Neural cell (in vitro differentiated cells): ENCODE results near the gene IRF8. TPM values are rescaled to one million over a fixed set of nuclear protein-coding genes. Genes with fewer than 3 reads are reported as not detected.

Experiments used
- H2AFZ ChIP-seq: fragments of 200-600, 300-800 bp; sonication (generic), shearing (Covaris generic); 2 replicates; pipeline ENCODE4 v1.6.0; 2014; ENCODE audit warnings: low read depth, mild to moderate bottlenecking, antibody characterized with exemption, low read length, moderate library complexity
- H3F3A ChIP-seq: fragments of 200-600 bp; shearing (Covaris generic); 2 replicates; pipeline ENCODE4 v1.6.1; 2016; ENCODE audit warnings: mild to moderate bottlenecking, moderate library complexity, mixed read lengths, antibody characterized with exemption, low read length; ENCODE audit not compliant: insufficient read depth, poor library complexity, severe bottlenecking
- H3K27ac ChIP-seq: fragments of 200-600, 300-800 bp; sonication (generic), shearing (Covaris generic); 2 replicates; pipeline ENCODE4 v1.5.1; 2014; ENCODE audit warnings: mild to moderate bottlenecking, low read length, moderate library complexity
- H3K27me3 ChIP-seq: fragments of 300-800, 200-600 bp; sonication (generic), shearing (Covaris generic); 2 replicates; pipeline ENCODE4 v1.6.0; 2014; ENCODE audit warnings: mild to moderate bottlenecking, low read depth, low read length, moderate library complexity; ENCODE audit not compliant: insufficient read depth
- H3K36me3 ChIP-seq: fragments of 300-800, 200-600 bp; sonication (generic), shearing (Covaris generic); 2 replicates; pipeline ENCODE4 v1.5.1; 2014; ENCODE audit warnings: mild to moderate bottlenecking, antibody characterized with exemption, low read length, moderate library complexity; ENCODE audit not compliant: insufficient read depth
- H3K4me2 ChIP-seq: fragments of 300-800, 200-600 bp; sonication (generic), shearing (Covaris generic); 2 replicates; pipeline ENCODE4 v1.6.0; 2014; ENCODE audit warnings: mild to moderate bottlenecking, low read length
- H3K4me3 ChIP-seq: fragments of 300-800, 200-600 bp; sonication (generic), shearing (Covaris generic); 2 replicates; pipeline ENCODE4 v1.5.1; 2014; ENCODE audit warnings: mild to moderate bottlenecking, low read length, moderate library complexity
- H3K79me2 ChIP-seq: fragments of 200-600 bp; shearing (Covaris generic); replicated peaks from 2 replicates; pipeline ENCODE4 v1.6.0; 2014; ENCODE audit warnings: mild to moderate bottlenecking, low read length, moderate library complexity; ENCODE audit not compliant: insufficient read depth
- H3K9ac ChIP-seq: fragments of 300-800, 200-600 bp; sonication (generic), shearing (Covaris generic); 2 replicates; pipeline ENCODE4 v1.6.1; 2016; ENCODE audit warnings: mild to moderate bottlenecking, low read length, mixed read lengths
- H3K9me2 ChIP-seq: fragments of 200-600 bp; shearing (Covaris generic); 2 replicates; pipeline ENCODE4 v1.6.1; 2016; ENCODE audit warnings: mild to moderate bottlenecking, low read length, mixed read lengths; ENCODE audit not compliant: insufficient read depth
- H3K9me3 ChIP-seq: fragments of 200-600, 300-800 bp; sonication (generic), shearing (Covaris generic); 2 replicates; pipeline ENCODE4 v1.6.1; 2016; ENCODE audit warnings: mild to moderate bottlenecking, mixed run types, low read length, moderate library complexity, mixed read lengths
- H4K20me1 ChIP-seq: fragments of 200-600 bp; shearing (Covaris generic); 2 replicates; pipeline ENCODE4 v1.6.1; 2016; ENCODE audit warnings: mild to moderate bottlenecking, mixed run types; ENCODE audit not compliant: insufficient read depth
- EZH2 ChIP-seq: fragments of 200-600, 300-800 bp; shearing (Covaris generic), sonication (generic); IDR thresholded peaks from 2 replicates; pipeline ENCODE4 v1.6.1; 2014; ENCODE audit warnings: antibody characterized with exemption, low read length, borderline replicate concordance, mild to moderate bottlenecking; ENCODE audit not compliant: insufficient read depth, poor library complexity, severe bottlenecking
- MXI1 ChIP-seq: fragments of 450-650 bp; conservative IDR thresholded peaks from 2 replicates; pipeline ENCODE4 v1.6.1; 2014; ENCODE audit warnings: antibody characterized with exemption, mild to moderate bottlenecking; ENCODE audit not compliant: poor library complexity, severe bottlenecking
- POLR2AphosphoS5 ChIP-seq: IDR thresholded peaks from 2 replicates; pipeline ENCODE4 v1.6.1; 2012
- RAD21 ChIP-seq: fragments of 450-650 bp; conservative IDR thresholded peaks from 2 replicates; pipeline ENCODE4 v1.6.1; 2014; ENCODE audit warnings: antibody characterized with exemption, mild to moderate bottlenecking, moderate library complexity
- SMC3 ChIP-seq: fragments of 450-650 bp; conservative IDR thresholded peaks from 2 replicates; pipeline ENCODE4 v1.6.1; 2014; ENCODE audit warnings: antibody characterized with exemption, mild to moderate bottlenecking, moderate library complexity; ENCODE audit not compliant: poor library complexity
- polyA plus RNA-seq: library from polyadenylated mRNA; depleted of rRNA; stranded (reverse); fragments of >200 nt; gene quantifications from 2 replicates; pipeline ENCODE4 v1.2.3, GENCODE V29; 2014
- TF ChIP-seq, protein P1 (sequence below): IDR thresholded peaks from 2 replicates; pipeline ENCODE4 v1.6.1; 2012; ENCODE audit warnings: borderline replicate concordance
- TF ChIP-seq, protein P2 (sequence below): fragments of 450-650 bp; IDR thresholded peaks from 2 replicates; pipeline ENCODE4 v1.5.1; 2014; ENCODE audit warnings: antibody characterized with exemption, mild to moderate bottlenecking, moderate library complexity; ENCODE audit not compliant: poor library complexity, severe bottlenecking

IRF8 gene
- polyA plus RNA-seq, 1 donor from 2014 or later = not detected

DNA sequence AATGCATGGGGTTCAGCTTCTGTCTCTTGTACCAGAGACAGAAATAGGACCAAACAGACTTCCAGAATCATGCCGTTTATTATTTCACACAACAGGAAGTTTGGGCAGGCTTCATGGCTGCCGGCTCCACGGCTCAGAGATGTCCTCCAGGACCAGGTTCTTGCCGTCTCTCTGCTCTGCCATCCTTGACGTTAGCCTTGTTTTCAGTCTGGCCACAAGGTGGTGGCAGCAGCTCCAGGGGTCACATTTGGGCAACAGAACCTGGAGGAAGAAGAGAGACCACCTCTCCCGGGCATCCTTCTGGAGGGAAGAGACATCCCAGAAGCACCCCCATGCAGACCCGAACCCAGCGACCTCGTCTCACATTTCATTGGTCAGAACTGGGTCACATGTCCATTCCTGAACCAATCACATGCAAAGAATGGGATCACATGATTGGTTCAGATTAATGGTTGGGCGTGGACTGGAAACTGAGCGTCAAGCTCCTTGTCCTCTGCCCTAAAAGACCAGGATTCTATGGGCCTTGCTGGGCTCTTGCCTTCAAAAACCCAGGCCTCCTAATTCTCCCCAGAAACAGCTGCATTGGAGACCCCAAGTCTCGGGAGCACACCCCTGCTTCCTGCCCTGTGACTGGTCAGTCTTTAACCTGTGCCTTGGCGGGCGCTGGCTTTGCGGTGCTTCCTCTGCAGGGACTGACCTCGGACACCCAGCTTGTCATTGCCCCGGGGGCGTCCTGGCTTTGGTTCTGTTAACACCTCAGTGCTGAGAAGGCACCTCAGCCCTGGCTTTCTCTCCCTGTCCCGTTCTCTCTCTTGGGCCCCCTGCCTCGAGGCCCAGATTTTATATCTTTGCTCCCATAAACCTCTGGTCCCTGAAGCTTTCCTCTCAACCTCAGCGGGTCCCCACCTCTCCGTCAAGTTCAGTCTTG, 63.3 kb downstream of the IRF8 start:
- no peak overlapping the region for H3K4me2 ChIP-seq
- H3K79me2 ChIP-seq = no peaks in the 10 kb centered on the region
- H4K20me1 ChIP-seq = no peaks in the 10 kb centered on the region
- no peak overlapping the region for H3K27ac ChIP-seq
- H3K9ac ChIP-seq = no peak overlapping the region
- H3F3A ChIP-seq = no peaks in the 10 kb centered on the region
- H3K9me2 ChIP-seq = no peaks in the 10 kb centered on the region
- TF ChIP-seq MXI1 (no peak), RAD21 (no peak), SMC3 (no peak), POLR2AphosphoS5 (no peak), EZH2 (no peak)
- TF ChIP-seq, protein P1, sequence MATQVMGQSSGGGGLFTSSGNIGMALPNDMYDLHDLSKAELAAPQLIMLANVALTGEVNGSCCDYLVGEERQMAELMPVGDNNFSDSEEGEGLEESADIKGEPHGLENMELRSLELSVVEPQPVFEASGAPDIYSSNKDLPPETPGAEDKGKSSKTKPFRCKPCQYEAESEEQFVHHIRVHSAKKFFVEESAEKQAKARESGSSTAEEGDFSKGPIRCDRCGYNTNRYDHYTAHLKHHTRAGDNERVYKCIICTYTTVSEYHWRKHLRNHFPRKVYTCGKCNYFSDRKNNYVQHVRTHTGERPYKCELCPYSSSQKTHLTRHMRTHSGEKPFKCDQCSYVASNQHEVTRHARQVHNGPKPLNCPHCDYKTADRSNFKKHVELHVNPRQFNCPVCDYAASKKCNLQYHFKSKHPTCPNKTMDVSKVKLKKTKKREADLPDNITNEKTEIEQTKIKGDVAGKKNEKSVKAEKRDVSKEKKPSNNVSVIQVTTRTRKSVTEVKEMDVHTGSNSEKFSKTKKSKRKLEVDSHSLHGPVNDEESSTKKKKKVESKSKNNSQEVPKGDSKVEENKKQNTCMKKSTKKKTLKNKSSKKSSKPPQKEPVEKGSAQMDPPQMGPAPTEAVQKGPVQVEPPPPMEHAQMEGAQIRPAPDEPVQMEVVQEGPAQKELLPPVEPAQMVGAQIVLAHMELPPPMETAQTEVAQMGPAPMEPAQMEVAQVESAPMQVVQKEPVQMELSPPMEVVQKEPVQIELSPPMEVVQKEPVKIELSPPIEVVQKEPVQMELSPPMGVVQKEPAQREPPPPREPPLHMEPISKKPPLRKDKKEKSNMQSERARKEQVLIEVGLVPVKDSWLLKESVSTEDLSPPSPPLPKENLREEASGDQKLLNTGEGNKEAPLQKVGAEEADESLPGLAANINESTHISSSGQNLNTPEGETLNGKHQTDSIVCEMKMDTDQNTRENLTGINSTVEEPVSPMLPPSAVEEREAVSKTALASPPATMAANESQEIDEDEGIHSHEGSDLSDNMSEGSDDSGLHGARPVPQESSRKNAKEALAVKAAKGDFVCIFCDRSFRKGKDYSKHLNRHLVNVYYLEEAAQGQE = no peak
- TF ChIP-seq, protein P2, sequence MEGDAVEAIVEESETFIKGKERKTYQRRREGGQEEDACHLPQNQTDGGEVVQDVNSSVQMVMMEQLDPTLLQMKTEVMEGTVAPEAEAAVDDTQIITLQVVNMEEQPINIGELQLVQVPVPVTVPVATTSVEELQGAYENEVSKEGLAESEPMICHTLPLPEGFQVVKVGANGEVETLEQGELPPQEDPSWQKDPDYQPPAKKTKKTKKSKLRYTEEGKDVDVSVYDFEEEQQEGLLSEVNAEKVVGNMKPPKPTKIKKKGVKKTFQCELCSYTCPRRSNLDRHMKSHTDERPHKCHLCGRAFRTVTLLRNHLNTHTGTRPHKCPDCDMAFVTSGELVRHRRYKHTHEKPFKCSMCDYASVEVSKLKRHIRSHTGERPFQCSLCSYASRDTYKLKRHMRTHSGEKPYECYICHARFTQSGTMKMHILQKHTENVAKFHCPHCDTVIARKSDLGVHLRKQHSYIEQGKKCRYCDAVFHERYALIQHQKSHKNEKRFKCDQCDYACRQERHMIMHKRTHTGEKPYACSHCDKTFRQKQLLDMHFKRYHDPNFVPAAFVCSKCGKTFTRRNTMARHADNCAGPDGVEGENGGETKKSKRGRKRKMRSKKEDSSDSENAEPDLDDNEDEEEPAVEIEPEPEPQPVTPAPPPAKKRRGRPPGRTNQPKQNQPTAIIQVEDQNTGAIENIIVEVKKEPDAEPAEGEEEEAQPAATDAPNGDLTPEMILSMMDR = no peak
- H3K27me3 ChIP-seq = no peaks in the 10 kb centered on the region
- no peak overlapping the region for H2AFZ ChIP-seq
- no peak overlapping the region for H3K4me3 ChIP-seq
- H3K36me3 ChIP-seq = no peaks in the 10 kb centered on the region
- H3K9me3 ChIP-seq = no peaks in the 10 kb centered on the region

DNA sequence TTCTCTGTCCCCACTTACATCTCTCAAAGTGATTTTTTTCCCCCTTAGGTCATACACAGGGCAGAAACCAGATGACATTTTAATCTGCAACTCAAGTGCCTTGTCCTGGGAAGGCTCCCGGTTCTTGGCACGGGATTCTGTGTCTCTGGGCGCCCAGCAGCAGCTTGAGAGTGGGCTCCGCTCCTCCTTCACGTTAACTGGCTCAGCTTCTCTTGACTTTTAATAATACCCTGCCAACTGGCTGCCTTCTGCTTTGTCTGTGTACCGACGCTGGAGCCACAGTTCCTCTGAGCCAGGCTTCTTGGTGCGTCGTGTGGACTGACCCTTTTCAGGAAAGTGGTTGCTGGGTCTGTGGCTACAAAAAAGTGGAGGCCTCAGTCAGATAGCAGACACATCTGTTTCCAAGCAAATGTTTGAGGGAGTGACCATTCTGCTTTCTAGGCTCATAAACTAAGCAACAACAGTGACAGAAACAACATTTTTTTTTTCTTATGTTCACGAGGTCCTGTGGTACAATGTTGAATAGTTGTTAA, 64.9 kb downstream of the IRF8 start:
- Histone ChIP-seq H3K4me2 (no peak overlapping the region), H4K20me1 (no peaks in the 10 kb centered on the region), H3F3A (no peaks in the 10 kb centered on the region), H3K4me3 (no peak overlapping the region), H3K9ac (no peak overlapping the region), H3K27me3 (no peaks in the 10 kb centered on the region), H3K79me2 (no peaks in the 10 kb centered on the region), H3K9me3 (no peaks in the 10 kb centered on the region), H3K36me3 (no peaks in the 10 kb centered on the region), H3K27ac (no peak overlapping the region), H2AFZ (no peak overlapping the region), H3K9me2 (no peaks in the 10 kb centered on the region)
- no peak for TF ChIP-seq EZH2
- TF ChIP-seq POLR2AphosphoS5 = no peak
- no peak for TF ChIP-seq MXI1
- TF ChIP-seq, protein P2 = no peak
